WERI-Rb-1 (cell line): Measurements from ENCODE around the gene WNT1.

ENCODE experiments used
- DNase-seq: peaks from one replicate; pipeline ENCODE4 v3.0.0-alpha.2; 2020
- H3K27ac ChIP-seq: fragments of 250-450 bp; sonication (Bioruptor Pico); 2 replicates; pipeline ENCODE4 v1.5.1; 2020; ENCODE audit warnings: mild to moderate bottlenecking, moderate library complexity
- H3K27me3 ChIP-seq: fragments of 250-450 bp; sonication (Bioruptor Pico); 2 replicates; pipeline ENCODE4 v1.5.1; 2021; ENCODE audit warnings: mild to moderate bottlenecking, low read depth, moderate library complexity; ENCODE audit not compliant: insufficient read depth, severe bottlenecking
- H3K36me3 ChIP-seq: fragments of 250-450 bp; sonication (Bioruptor Pico); 2 replicates; pipeline ENCODE4 v1.5.1; 2020; ENCODE audit warnings: mild to moderate bottlenecking, moderate library complexity
- H3K4me3 ChIP-seq: 2 replicates; pipeline ENCODE4 v1.5.1; 2011; ENCODE audit warnings: low read depth, mild to moderate bottlenecking, control low read depth, low read length
- H3K9me3 ChIP-seq: fragments of 250-450 bp; sonication (Bioruptor Pico); 2 replicates; pipeline ENCODE4 v1.5.1; 2021; ENCODE audit warnings: mild to moderate bottlenecking, moderate library complexity; ENCODE audit not compliant: severe bottlenecking
- CTCF ChIP-seq: IDR thresholded peaks from 2 replicates; pipeline ENCODE4 v1.5.1; 2011; ENCODE audit warnings: low read depth, mild to moderate bottlenecking, control low read depth, inconsistent platforms, low read length

The WNT1 gene

GRCh38 chr12:49022558-49023178 is 44.5 kb downstream of the WNT1 start:
- Histone ChIP-seq H3K4me3 (no peak overlapping the region), H3K36me3 (peaks cover 62% of the 10 kb centered on the region), H3K27me3 (no peaks in the 10 kb centered on the region), H3K27ac (no peak overlapping the region), H3K9me3 (no peaks in the 10 kb centered on the region)
- no peak for DNase-seq
- no peak for TF ChIP-seq CTCF

GRCh38 chr12:49023812-49024211 is 45.7 kb downstream of the WNT1 start:
- peaks cover 73% of the 10 kb centered on the region for H3K36me3 ChIP-seq
- H3K27me3 ChIP-seq: no peaks in the 10 kb centered on the region
- no peak overlapping the region for H3K27ac ChIP-seq
- H3K4me3 ChIP-seq: no peak overlapping the region
- no peak for DNase-seq
- H3K9me3 ChIP-seq: no peaks in the 10 kb centered on the region
- no peak for TF ChIP-seq CTCF

- Histone ChIP-seq H3K36me3 (peaks cover 81% of the 10 kb centered on the region), H3K9me3 (no peaks in the 10 kb centered on the region), H3K27ac (no peak overlapping the region), H3K27me3 (no peaks in the 10 kb centered on the region), H3K4me3 (no peak overlapping the region)
- TF ChIP-seq CTCF: no peak
- no peak for DNase-seq
These were observed 46.4 kb downstream of the WNT1 start for GRCh38 chr12:49024543-49024942.

GRCh38 chr12:49025463-49025862 is 47.3 kb downstream of the WNT1 start:
- no peaks in the 10 kb centered on the region for H3K9me3 ChIP-seq
- H3K27me3 ChIP-seq: no peaks in the 10 kb centered on the region
- no peak for TF ChIP-seq CTCF
- no peak overlapping the region for H3K4me3 ChIP-seq
- H3K27ac ChIP-seq: no peak overlapping the region
- H3K36me3 ChIP-seq: peaks cover 88% of the 10 kb centered on the region
- no peak for DNase-seq

- no peak for TF ChIP-seq CTCF
- no peaks in the 10 kb centered on the region for H3K27me3 ChIP-seq
- H3K36me3 ChIP-seq: peaks cover 91% of the 10 kb centered on the region
- no peaks in the 10 kb centered on the region for H3K9me3 ChIP-seq
- no peak for DNase-seq
- H3K27ac ChIP-seq: no peak overlapping the region
- no peak overlapping the region for H3K4me3 ChIP-seq
These were observed 48.0 kb downstream of the WNT1 start for GRCh38 chr12:49026101-49026500.
